Esophagus squamous epithelium (tissue), 4 donors: ENCODE measurements around the gene CD247.

Experiments used
- CTCF ChIP-seq, 6 experiments: fragments of 450-650 bp in 4 of 6; fragments of 200-600 bp in 2 of 6; sonication (generic) in 2 of 6; IDR thresholded peaks; one replicate each; pipeline ENCODE4 v1.5.1; 2016 to 2019; ENCODE audit warnings: antibody characterized with exemption in 6 of 6, mild to moderate bottlenecking in 4 of 6, moderate library complexity in 4 of 6
- POLR2A ChIP-seq, 4 donors: fragments of 450-650 bp; IDR thresholded peaks; one replicate each; pipeline ENCODE4 v1.6.1; 2017; ENCODE audit warnings: antibody characterized with exemption in 4 of 4, mild to moderate bottlenecking in 4 of 4, moderate library complexity in 3 of 4

- TF ChIP-seq CTCF (IDR thresholded peaks at IDR 0.05), result no peak
- no peak for TF ChIP-seq POLR2A (IDR thresholded peaks at IDR 0.05)
These were observed 113.4 kb downstream of the CD247 start for GRCh38 chr1:167404908-167405307.
